GM12864 (cell line): Measurements from ENCODE around the gene LRRC27.

Experiments used
- DNase-seq: peaks from one replicate; pipeline ENCODE4 v3.0.0-alpha.2; 2011; ENCODE audit warnings: low read depth
- H3K4me3 ChIP-seq: 2 replicates; pipeline ENCODE4 v1.5.1; 2011; ENCODE audit warnings: mild to moderate bottlenecking, low read depth, low read length, control low read depth
- CTCF ChIP-seq: IDR thresholded peaks from 2 replicates; pipeline ENCODE4 v1.5.1; 2011; ENCODE audit warnings: low read depth, mild to moderate bottlenecking, moderate library complexity, low read length, control low read depth, inconsistent platforms; ENCODE audit errors: missing control alignments

LRRC27 gene

GRCh38 chr10:132345345-132345744 is 13.4 kb downstream of the LRRC27 start:
- no peak for TF ChIP-seq CTCF

GRCh38 chr10:132346806-132347205 is 14.8 kb downstream of the LRRC27 start:
- no peak for TF ChIP-seq CTCF
- DNase-seq = no peak
- H3K4me3 ChIP-seq = no peak overlapping the region

More at GRCh38 chr10:132345345-132345744, 13.4 kb downstream of the LRRC27 start:
- DNase-seq = no peak
- no peak overlapping the region for H3K4me3 ChIP-seq

- no peak overlapping the region for H3K4me3 ChIP-seq
- no peak for TF ChIP-seq CTCF
- DNase-seq = no peak
These were observed 15.4 kb downstream of the LRRC27 start for GRCh38 chr10:132347211-132347930.

- DNase-seq = no peak
- H3K4me3 ChIP-seq = no peak overlapping the region
- no peak for TF ChIP-seq CTCF
These were observed 15.9 kb downstream of the LRRC27 start for GRCh38 chr10:132347931-132348267.

- no peak for TF ChIP-seq CTCF
- H3K4me3 ChIP-seq = no peak overlapping the region
- no peak for DNase-seq
These were observed 17.8 kb downstream of the LRRC27 start for GRCh38 chr10:132349766-132350165.

GRCh38 chr10:132350391-132350790 is 18.4 kb downstream of the LRRC27 start:
- TF ChIP-seq CTCF = no peak
- H3K4me3 ChIP-seq = no peak overlapping the region
- DNase-seq = no peak

- DNase-seq = no peak
- no peak overlapping the region for H3K4me3 ChIP-seq
- TF ChIP-seq CTCF = no peak
These were observed 19.0 kb downstream of the LRRC27 start for GRCh38 chr10:132350946-132351345.
